HCT116 (cell line): Measurements from ENCODE around the gene MED15. TPM values are rescaled to one million over a fixed set of nuclear protein-coding genes. Genes with fewer than 3 reads are reported as not detected.

Experiments
- ATAC-seq: fragments of 200-7000 bp; cut with Tn5 transposase; 2 replicates; pipeline ENCODE4 v1.9.1; 2020; ENCODE audit warnings: mild to moderate bottlenecking, moderate library complexity
- BruUV-seq: library from RNA; stranded (reverse); fragments of 400-500 nt; replicated peaks from 2 replicates; lab custom pipeline; 2021; lab: Mats Ljungman, UMichigan
- CTCF ChIA-PET: fragments of 300-600 bp; sonication (Branson Sonifier 250); formaldehyde crosslinking; loops from one replicate; lab custom pipeline; 2021; ENCODE audit warnings: antibody characterized with exemption; lab: Charles Lee
- POLR2A ChIA-PET: fragments of 300-600, 350-600 bp; sonication (Branson Sonifier 250); formaldehyde crosslinking; loops from one replicate; lab custom pipeline; 2021; ENCODE audit warnings: antibody characterized with exemption; lab: Charles Lee
- RAD21 ChIA-PET, 2 experiments: fragments of 300-600 bp; sonication (Branson Sonifier 250); formaldehyde crosslinking; loops; one replicate each; lab custom pipeline; 2023; ENCODE audit warnings: low total read pairs in 2 of 2; ENCODE audit not compliant: uncharacterized antibody in 2 of 2, unreplicated experiment in 2 of 2, low non-redundant PET in 1 of 2; lab: Charles Lee
- DNase-seq: peaks from one replicate; pipeline ENCODE4 v3.0.0-alpha.2; 2010; ENCODE audit warnings: low read depth, low spot score
- H2AFZ ChIP-seq: fragments of 200-600 bp; shearing (Covaris generic), sonication (generic); 2 replicates; pipeline ENCODE4 v1.6.1; 2017; ENCODE audit warnings: low read depth, mixed run types, mixed read lengths, antibody characterized with exemption, low read length; ENCODE audit not compliant: poor library complexity, severe bottlenecking
- H3K27ac ChIP-seq: 2 replicates; pipeline ENCODE4 v1.5.1; 2012; ENCODE audit warnings: low read depth, low read length
- H3K27me3 ChIP-seq: fragments of 200-600 bp; sonication (generic); 2 replicates; pipeline ENCODE4 v1.6.1; 2016; ENCODE audit warnings: mixed run types, low read length, mixed read lengths; ENCODE audit not compliant: insufficient read depth
- H3K36me3 ChIP-seq, 2 experiments: fragments of 200-500 bp in 1 of 2; fragments of 200-600 bp in 1 of 2; sonication (Bioruptor generic) in 1 of 2; sonication (generic) in 1 of 2; 2 replicates each; pipeline versions ENCODE4 v1.5.1 to v1.6.1; 2014 to 2016; ENCODE audit warnings: low read length in 2 of 2, inconsistent platforms in 1 of 2, mixed read lengths in 1 of 2, mixed run types in 1 of 2; ENCODE audit not compliant: insufficient read depth in 2 of 2, control insufficient read depth in 1 of 2
- H3K4me1 ChIP-seq, 2 experiments: fragments of 200-600 bp in 1 of 2; sonication (generic) in 1 of 2; 2 replicates each; pipeline versions ENCODE4 v1.5.1 to v1.6.1; 2012 to 2017; ENCODE audit warnings: low read length in 2 of 2, inconsistent platforms in 1 of 2, mild to moderate bottlenecking in 1 of 2, mixed read lengths in 1 of 2, mixed run types in 1 of 2, moderate library complexity in 1 of 2; ENCODE audit not compliant: insufficient read depth in 2 of 2, control insufficient read depth in 1 of 2
- H3K4me2 ChIP-seq: fragments of 200-600 bp; sonication (generic); 2 replicates; pipeline ENCODE4 v1.6.1; 2017; ENCODE audit warnings: mixed run types, low read length, mixed read lengths
- H3K4me3 ChIP-seq, 2 experiments: fragments of 200-600 bp in 1 of 2; sonication (generic) in 1 of 2; replicated peaks in 1 of 2; 2 replicates each; pipeline ENCODE4 v1.5.1; 2011 to 2016; ENCODE audit warnings: low read length in 2 of 2, control low read depth in 1 of 2, low read depth in 1 of 2, mild to moderate bottlenecking in 1 of 2, mixed read lengths in 1 of 2, mixed run types in 1 of 2
- H3K79me2 ChIP-seq: fragments of 200-600 bp; sonication (generic); 2 replicates; pipeline ENCODE4 v1.6.1; 2017; ENCODE audit warnings: mild to moderate bottlenecking, mixed run types, low read length, moderate library complexity, mixed read lengths; ENCODE audit not compliant: insufficient read depth
- H3K9ac ChIP-seq: fragments of 200-600 bp; sonication (generic); 2 replicates; pipeline ENCODE4 v1.6.1; 2016; ENCODE audit warnings: low read length, mixed read lengths
- H3K9me2 ChIP-seq: fragments of 200-600 bp; sonication (generic), shearing (Covaris generic); 2 replicates; pipeline ENCODE4 v1.6.1; 2017; ENCODE audit warnings: mixed run types, mild to moderate bottlenecking, moderate library complexity; ENCODE audit not compliant: insufficient read depth
- H3K9me3 ChIP-seq, 2 experiments: fragments of 200-500 bp in 1 of 2; fragments of 200-600 bp in 1 of 2; sonication (Bioruptor generic) in 1 of 2; sonication (generic) in 1 of 2; 2 replicates each; pipeline ENCODE4 v1.6.1; 2014 to 2017; ENCODE audit warnings: low read length in 2 of 2, mixed read lengths in 2 of 2, inconsistent platforms in 1 of 2, low read depth in 1 of 2, mild to moderate bottlenecking in 1 of 2, mixed run types in 1 of 2, moderate library complexity in 1 of 2; ENCODE audit not compliant: control insufficient read depth in 1 of 2, insufficient read depth in 1 of 2
- H4K20me1 ChIP-seq: fragments of 200-600 bp; sonication (generic), shearing (Covaris generic); 2 replicates; pipeline ENCODE4 v1.6.1; 2017; ENCODE audit warnings: mixed run types, mild to moderate bottlenecking, moderate library complexity; ENCODE audit not compliant: insufficient read depth
- CBX3 ChIP-seq: IDR thresholded peaks from 2 replicates; pipeline ENCODE4 v1.6.1; 2012; ENCODE audit warnings: low read depth
- CEBPB ChIP-seq: IDR thresholded peaks from 2 replicates; pipeline ENCODE4 v1.6.1; 2012; ENCODE audit warnings: low read depth
- EGR1 ChIP-seq: IDR thresholded peaks from 2 replicates; pipeline ENCODE4 v1.6.1; 2012; ENCODE audit warnings: low read depth
- FOSL1 ChIP-seq: IDR thresholded peaks from 2 replicates; pipeline ENCODE4 v1.6.1; 2012; ENCODE audit warnings: low read depth
- POLR2AphosphoS5 ChIP-seq: IDR thresholded peaks from 2 replicates; pipeline ENCODE4 v1.6.1; 2011; ENCODE audit warnings: mild to moderate bottlenecking, low read depth, low read length, moderate library complexity
- SIN3A ChIP-seq: IDR thresholded peaks from 2 replicates; pipeline ENCODE4 v1.6.1; 2012; ENCODE audit warnings: low read depth
- ZNF274 ChIP-seq: fragments of 200-500 bp; sonication (Bioruptor generic); IDR thresholded peaks from 2 replicates; pipeline ENCODE4 v1.6.1; 2014; ENCODE audit warnings: mild to moderate bottlenecking, low read depth, low read length, inconsistent platforms
- intact Hi-C: fragments of 100-400 bp; cut with micrococcal nuclease; formaldehyde crosslinking; loops from 2 replicates; pipeline ENCODE4 v1.10.0; 2022
- total RNA-seq: library from RNA; stranded (reverse); gene quantifications from one replicate; pipeline ENCODE4 v1.2.1, GENCODE V29; 2021; ENCODE audit not compliant: unreplicated experiment
- TF ChIP-seq, protein P1 (sequence below): IDR thresholded peaks from 2 replicates; pipeline ENCODE4 v1.6.1; 2011; ENCODE audit warnings: mild to moderate bottlenecking, low read length, moderate library complexity; ENCODE audit not compliant: insufficient replicate concordance; ENCODE audit errors: extremely low read depth
- TF ChIP-seq, protein P2 (sequence below): IDR thresholded peaks from 2 replicates; pipeline ENCODE4 v1.6.1; 2012; ENCODE audit warnings: low read depth

MED15 gene
- total RNA-seq, 1 experiment from 2014 or later: 81.3 TPM

DNA sequence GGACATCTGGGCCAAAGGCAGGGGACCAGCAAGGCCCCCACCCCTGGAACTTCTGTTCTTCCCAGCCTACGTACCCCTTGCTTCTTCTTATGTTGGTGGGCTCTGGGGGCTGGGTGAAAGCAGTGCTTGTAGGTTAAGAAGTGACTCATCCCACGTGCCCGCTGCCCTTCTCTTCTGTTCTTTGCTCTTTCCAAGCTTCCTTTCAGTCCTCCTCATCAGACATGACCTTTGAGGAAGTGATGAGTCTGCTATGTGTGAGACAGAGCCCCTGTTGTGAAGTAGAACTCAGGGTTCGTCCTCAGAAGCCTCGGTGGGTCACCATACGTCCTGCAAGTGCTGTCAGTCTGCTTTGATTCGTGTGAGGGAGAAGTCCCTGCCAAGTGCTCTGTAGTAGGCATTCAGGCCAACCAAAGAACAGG lies 12.7 kb downstream of the MED15 start:
- intact Hi-C loops: no loop called here
- Histone ChIP-seq H4K20me1 (no peaks in the 10 kb centered on the region; the same call in 1 of the 2 replicates), H3K4me3 (no peak overlapping the region), H3K27me3 (no peaks in the 10 kb centered on the region), H3K36me3 (peaks cover 10 to 13% of the 10 kb centered on the region in 2 experiments; a peak in 2 of 4 replicates), H3K9ac (no peak overlapping the region), H3K9me3 (no peaks in the 10 kb centered on the region), H3K79me2 (peaks cover 94% of the 10 kb centered on the region), H3K4me1 (peaks cover 11 to 32% of the 10 kb centered on the region in 2 experiments), H3K27ac (no peak overlapping the region), H2AFZ (no peak overlapping the region), H3K9me2 (no peaks in the 10 kb centered on the region), H3K4me2 (no peak overlapping the region)
- ChIA-PET POLR2A (interaction anchor here (1.0 kb wide), 1 partner anchor 10 kb away, joined by 4 read pairs; no protein-coding TSS in a partner anchor), CTCF (no interaction called here), RAD21 (no interaction called here)
- TF ChIP-seq, protein P1, sequence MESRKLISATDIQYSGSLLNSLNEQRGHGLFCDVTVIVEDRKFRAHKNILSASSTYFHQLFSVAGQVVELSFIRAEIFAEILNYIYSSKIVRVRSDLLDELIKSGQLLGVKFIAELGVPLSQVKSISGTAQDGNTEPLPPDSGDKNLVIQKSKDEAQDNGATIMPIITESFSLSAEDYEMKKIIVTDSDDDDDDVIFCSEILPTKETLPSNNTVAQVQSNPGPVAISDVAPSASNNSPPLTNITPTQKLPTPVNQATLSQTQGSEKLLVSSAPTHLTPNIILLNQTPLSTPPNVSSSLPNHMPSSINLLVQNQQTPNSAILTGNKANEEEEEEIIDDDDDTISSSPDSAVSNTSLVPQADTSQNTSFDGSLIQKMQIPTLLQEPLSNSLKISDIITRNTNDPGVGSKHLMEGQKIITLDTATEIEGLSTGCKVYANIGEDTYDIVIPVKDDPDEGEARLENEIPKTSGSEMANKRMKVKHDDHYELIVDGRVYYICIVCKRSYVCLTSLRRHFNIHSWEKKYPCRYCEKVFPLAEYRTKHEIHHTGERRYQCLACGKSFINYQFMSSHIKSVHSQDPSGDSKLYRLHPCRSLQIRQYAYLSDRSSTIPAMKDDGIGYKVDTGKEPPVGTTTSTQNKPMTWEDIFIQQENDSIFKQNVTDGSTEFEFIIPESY: no peak
- TF ChIP-seq ZNF274 (no peak), CBX3 (no peak), FOSL1 (no peak), EGR1 (no peak), CEBPB (no peak), SIN3A (no peak), POLR2AphosphoS5 (no peak)
- TF ChIP-seq, protein P2, sequence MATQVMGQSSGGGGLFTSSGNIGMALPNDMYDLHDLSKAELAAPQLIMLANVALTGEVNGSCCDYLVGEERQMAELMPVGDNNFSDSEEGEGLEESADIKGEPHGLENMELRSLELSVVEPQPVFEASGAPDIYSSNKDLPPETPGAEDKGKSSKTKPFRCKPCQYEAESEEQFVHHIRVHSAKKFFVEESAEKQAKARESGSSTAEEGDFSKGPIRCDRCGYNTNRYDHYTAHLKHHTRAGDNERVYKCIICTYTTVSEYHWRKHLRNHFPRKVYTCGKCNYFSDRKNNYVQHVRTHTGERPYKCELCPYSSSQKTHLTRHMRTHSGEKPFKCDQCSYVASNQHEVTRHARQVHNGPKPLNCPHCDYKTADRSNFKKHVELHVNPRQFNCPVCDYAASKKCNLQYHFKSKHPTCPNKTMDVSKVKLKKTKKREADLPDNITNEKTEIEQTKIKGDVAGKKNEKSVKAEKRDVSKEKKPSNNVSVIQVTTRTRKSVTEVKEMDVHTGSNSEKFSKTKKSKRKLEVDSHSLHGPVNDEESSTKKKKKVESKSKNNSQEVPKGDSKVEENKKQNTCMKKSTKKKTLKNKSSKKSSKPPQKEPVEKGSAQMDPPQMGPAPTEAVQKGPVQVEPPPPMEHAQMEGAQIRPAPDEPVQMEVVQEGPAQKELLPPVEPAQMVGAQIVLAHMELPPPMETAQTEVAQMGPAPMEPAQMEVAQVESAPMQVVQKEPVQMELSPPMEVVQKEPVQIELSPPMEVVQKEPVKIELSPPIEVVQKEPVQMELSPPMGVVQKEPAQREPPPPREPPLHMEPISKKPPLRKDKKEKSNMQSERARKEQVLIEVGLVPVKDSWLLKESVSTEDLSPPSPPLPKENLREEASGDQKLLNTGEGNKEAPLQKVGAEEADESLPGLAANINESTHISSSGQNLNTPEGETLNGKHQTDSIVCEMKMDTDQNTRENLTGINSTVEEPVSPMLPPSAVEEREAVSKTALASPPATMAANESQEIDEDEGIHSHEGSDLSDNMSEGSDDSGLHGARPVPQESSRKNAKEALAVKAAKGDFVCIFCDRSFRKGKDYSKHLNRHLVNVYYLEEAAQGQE: no peak
- DNase-seq (no peak), ATAC-seq (no peak)
- BruUV-seq: no TSS peak
